IPS-NIHi7 (cell line): ENCODE measurements around the gene ZDHHC14.
"Not testable (repeated sequence)": the region's sequence is repeated elsewhere in the genome, so short reads cannot be mapped to it uniquely, and the experiment has no call there.

Experiments used
- DNase-seq: peaks from one replicate; pipeline ENCODE4 v3.0.0; 2012; ENCODE audit warnings: mixed read lengths; ENCODE audit errors: extremely low spot score

Gene ZDHHC14

GRCh38 chr6:157685596-157686280, 304.7 kb downstream of the ZDHHC14 start:
- no peak for DNase-seq

- DNase-seq: no peak
Observed at GRCh38 chr6:157688275-157688959, 307.4 kb downstream of the ZDHHC14 start.

GRCh38 chr6:157688960-157689599, 308.1 kb downstream of the ZDHHC14 start:
- DNase-seq: peak; percentile 78

DNA sequence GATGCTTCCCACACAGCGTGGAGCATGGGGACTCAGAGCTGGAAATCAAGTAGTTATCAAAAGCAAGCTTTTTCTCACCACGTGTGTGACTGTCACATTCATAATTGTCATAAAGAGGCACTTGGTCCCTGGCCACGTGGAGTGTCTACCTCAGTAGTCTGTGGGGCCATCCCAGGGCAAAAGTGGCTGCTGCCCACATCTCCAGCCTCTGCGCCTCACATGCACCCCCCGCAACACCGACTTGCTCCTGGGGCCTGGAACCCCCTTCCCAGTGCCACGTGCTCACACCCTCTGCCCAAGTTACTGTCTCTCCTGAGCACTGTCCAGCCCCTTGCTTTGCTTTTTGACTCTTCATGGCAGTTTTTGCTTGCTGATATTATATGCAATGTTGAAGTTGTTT, 308.9 kb downstream of the ZDHHC14 start:
- no peak for DNase-seq

- DNase-seq: no peak
Observed at GRCh38 chr6:157690441-157691210, 309.6 kb downstream of the ZDHHC14 start.

DNA sequence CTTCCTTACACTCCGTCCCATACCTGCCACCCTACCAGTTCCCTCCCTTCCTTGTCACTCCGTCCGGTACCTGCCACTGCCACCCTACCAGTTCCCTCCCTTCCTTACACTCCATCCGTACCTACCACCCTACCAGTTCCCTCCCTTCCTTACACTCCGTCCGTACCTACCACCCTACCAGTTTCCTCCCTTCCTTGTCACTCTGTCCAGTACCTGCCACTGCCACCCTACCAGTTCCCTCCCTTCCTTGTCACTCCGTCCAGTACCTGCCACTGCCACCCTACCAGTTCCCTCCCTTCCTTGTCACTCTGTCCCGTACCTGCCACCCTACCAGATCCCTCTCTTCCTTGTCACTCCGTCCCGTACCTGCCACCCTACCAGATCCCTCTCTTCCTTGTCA, 310.6 kb downstream of the ZDHHC14 start:
- not testable (repeated sequence) for DNase-seq

- no peak for DNase-seq
Observed at GRCh38 chr6:157693867-157694266, 312.9 kb downstream of the ZDHHC14 start.

DNA sequence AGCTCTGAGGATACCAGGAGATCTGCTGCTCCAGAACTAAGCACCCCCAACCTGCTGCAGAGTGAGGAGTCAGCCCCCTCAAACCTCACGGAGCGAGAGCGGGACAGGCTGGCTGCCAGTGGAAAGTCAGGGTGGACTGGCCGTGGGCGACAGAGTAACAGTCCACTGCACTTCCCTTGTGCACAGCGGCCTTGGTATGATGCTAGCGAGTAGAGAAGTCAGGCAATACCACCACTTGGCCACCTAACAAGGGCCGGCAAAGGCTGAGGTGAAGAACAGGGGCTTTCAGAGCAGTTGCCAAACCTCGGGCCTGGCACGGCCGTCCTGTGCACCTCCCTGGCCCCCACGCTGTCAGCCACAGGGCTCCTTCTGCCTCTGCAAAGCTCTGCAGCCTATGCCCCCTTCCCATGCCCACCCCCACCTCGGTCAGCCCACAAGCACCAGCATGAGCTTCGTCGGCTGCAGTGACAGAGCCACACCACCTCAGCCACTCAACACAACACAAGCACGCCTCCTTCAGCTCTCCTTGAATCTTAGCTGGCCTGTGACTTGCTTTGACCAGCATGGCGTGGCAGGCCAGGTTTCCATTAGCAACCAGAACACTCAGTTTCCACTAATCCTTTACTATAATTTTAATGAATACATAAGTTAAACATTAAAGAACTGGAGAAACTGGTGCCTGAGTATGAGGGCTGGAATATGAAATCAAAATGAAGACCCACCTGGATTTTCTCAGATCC, 314.5 kb downstream of the ZDHHC14 start:
- no peak for DNase-seq

GRCh38 chr6:157699777-157700636, 319.0 kb downstream of the ZDHHC14 start:
- DNase-seq: peak; percentile 43

DNA sequence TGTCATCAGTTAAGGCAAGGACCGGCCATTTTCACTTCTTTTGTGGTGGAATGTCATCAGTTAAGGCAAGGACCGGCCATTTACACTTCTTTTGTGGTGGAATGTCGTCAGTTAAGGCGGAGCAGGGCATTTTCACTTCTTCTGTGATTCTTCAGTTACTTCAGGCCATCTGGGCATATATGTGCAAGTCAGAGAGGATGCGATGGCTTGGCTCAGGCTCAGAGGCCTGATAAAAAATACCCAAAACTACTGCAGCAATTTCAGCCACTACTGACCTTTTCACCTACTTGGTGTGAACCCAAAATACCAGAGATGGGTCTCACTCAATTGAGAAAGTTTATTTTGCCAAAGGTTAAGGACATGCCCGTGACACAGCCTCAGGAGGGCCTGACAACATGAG, 325.4 kb downstream of the ZDHHC14 start:
- not testable (repeated sequence) for DNase-seq

GRCh38 chr6:157706883-157707282, 325.9 kb downstream of the ZDHHC14 start:
- DNase-seq: no peak

DNA sequence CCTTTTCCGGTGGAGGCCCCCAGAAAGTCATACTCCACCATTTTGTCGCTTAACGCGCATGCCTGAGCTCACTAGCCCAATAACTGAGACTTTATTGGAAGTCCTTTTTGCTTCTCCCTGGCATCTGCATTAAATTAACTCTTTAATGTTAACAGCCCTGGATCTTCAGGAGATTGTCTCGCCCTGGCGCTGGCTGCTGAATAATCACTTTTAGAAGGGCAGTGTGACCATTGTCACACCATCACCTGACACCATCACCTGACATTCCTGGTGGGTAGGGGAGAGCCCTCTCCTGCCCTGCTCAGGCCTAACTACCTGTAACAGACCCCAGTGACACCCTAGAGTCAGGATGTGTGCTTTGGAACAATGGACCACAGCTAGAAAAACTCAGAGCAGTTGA, 326.6 kb downstream of the ZDHHC14 start:
- DNase-seq: no peak

DNA sequence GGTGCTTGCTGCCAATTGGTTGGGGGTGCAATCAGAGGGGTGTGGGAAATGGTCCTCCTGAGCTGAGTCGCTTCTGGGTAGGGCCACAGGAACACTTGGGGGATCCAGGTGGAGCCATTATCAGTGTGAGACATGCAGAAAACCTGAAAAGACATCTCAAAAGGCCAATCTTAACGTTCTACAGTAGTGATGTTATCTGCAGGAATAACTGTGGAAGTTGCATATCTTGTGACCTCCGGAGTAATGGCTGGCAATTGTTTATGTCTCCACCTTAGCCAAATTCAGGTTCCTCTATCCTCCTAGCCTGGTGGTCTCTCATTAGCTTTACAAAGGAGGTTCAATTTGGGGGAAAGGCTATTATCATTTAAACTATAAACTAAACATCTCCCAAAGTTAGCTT, 327.2 kb downstream of the ZDHHC14 start:
- no peak for DNase-seq

DNA sequence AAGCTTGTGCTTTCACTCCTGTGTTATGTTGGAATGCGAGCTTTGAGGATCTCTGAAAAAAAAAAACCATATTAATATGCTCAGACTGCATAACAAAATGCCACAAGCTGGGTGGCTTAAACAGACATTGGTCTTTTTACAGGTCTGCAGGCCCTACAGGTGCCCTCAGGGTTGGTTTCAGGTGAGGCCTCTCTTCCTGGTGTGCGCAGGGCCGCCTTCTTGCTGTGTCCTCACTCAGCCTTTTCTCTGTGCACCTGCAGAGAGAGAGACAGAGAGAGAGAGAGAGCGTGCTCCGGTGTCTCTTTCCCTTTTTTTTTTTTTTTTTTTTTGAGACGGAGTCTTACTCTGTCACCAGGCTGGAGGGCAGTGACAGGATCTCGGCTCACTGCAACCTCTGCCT, 327.9 kb downstream of the ZDHHC14 start:
- DNase-seq: no peak

- no peak for DNase-seq
Observed at GRCh38 chr6:157709555-157709954, 328.6 kb downstream of the ZDHHC14 start.

DNA sequence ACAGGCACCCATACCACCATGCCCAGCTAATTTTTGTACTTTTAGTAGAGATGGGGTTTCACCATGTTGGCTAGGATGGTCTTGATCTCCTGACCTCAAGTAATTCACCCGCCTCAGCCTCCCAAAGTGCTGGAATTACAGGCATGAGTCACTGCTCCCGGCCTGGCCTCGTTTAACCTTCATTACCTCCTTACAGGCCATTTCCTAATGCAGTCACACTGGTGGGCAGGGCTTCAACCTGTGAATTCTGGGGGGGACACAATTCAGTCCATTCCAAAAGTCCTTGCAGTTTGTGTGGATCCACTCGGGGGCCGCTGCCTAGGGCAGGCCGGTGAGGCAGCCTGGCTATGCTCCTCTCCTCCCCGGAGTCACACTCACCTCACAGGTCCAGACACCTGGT, 329.6 kb downstream of the ZDHHC14 start:
- no peak for DNase-seq

GRCh38 chr6:157711060-157711459, 330.1 kb downstream of the ZDHHC14 start:
- DNase-seq: no peak

DNA sequence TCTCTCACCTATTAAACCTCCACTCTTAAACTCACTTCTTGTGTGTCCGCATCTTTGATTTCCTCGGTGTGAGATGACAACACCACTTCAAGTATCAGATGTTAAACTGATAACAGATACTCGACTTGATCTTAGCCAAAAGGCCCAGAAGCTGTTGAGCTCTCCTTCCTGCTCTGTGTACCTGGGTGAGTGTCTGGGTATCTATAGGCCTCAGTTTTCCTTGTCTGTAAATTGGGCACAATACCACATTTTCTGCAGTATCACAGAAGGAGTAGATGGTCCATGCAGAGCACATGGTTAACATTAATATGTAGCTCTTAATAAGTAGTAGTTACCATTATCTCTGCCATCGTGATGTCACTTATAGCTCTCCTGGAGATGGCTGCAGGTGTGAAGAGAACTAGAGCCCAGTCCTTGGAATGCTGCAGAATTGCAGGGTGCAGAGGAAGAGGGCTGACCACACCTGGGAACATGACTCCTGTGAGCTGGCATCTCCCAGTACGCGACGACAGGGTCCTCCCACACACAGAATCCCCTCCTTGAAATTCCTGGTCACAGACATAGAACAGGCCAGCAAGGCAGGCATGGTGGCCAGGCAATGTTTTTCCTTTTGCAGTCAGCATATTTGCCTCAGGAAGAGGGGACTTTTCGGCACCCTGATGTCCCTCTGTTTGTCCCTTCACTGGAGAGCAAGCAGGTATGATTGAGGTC, 331.8 kb downstream of the ZDHHC14 start:
- DNase-seq: no peak

DNA sequence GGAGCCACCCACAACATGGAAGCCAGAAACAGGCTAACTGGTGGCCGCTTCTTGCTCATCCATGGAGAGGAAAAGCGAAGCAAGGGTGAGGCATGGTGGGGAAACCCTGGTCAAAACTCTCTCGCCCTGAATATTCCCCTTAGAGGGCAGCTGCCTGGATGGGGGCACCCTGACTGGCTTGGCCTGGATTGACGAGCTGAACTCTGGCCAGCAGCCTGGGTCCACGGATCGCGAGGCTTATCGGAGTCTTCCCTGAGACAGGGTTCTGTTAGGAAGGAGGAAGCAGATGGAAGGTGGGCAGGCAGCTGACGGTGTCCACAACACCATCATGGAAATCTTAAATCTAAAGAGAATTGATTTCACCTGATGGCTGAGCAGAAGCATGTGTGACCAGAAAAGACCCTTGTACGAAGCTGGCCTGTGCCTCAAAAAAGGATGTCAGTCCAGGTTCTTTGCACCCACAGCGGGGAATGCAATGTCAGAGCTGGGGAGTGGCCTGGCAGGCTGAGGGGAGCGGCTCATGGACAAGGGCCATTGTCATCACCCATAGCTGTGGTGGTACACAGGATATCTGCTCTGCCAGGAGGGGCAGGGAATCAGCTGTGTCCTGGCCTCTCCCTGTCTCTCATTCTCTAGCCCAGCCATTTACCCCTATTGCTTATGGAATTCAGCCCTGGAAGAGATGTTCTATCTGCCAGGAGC, 332.6 kb downstream of the ZDHHC14 start:
- no peak for DNase-seq
